ENCODE results near the gene BLOC1S1. TPM values are rescaled to one million over a fixed set of nuclear protein-coding genes. Genes with fewer than 3 reads are reported as not detected.
A peak's percentile ranks its signal among the peaks of the same experiment; 100 is the strongest.

BLOC1S1 gene
- total RNA-seq, 2 donors from 2014 or later, result 41.1 to 42.0 TPM

GRCh38 chr12:55698241-55698955 lies 17.4 kb upstream of the BLOC1S1 start:
- ATAC-seq (no peak), DNase-seq (no peak)
- H3K27ac Mint-ChIP-seq, result no peak overlapping the region
- no peak overlapping the region for H3K4me3 Mint-ChIP-seq
- peaks cover 14% of the 10 kb centered on the region for H3K27me3 Mint-ChIP-seq
- no peaks in the 10 kb centered on the region for H3K36me3 Mint-ChIP-seq (ENCODE audit: low read depth)
- H3K4me1 Mint-ChIP-seq, result peaks cover 4% of the 10 kb centered on the region
- no peaks in the 10 kb centered on the region for H3K9me3 ChIP-seq (ENCODE audit: control insufficient read depth, low read length, poor library complexity, severe bottlenecking)

- H3K36me3 Mint-ChIP-seq (ENCODE audit: low read depth), result no peaks in the 10 kb centered on the region
- peaks cover 4% of the 10 kb centered on the region for H3K4me1 Mint-ChIP-seq
- no peak overlapping the region for H3K27ac Mint-ChIP-seq
- peaks cover 14% of the 10 kb centered on the region for H3K27me3 Mint-ChIP-seq
- H3K9me3 ChIP-seq (ENCODE audit: control insufficient read depth, low read length, poor library complexity, severe bottlenecking), result no peaks in the 10 kb centered on the region
- H3K4me3 Mint-ChIP-seq, result no peak overlapping the region
- DNase-seq (no peak), ATAC-seq (no peak)
These were observed 16.9 kb upstream of the BLOC1S1 start for GRCh38 chr12:55698965-55699364.

GRCh38 chr12:55699471-55700055 lies 16.3 kb upstream of the BLOC1S1 start:
- Mint-ChIP-seq H3K4me3 (no peak overlapping the region), H3K27me3 (peaks cover 14% of the 10 kb centered on the region), H3K36me3 (ENCODE audit: low read depth) (no peaks in the 10 kb centered on the region), H3K27ac (no peak overlapping the region), H3K4me1 (peaks cover 4% of the 10 kb centered on the region)
- ATAC-seq, result no peak
- no peaks in the 10 kb centered on the region for H3K9me3 ChIP-seq (ENCODE audit: control insufficient read depth, low read length, poor library complexity, severe bottlenecking)
- no peak for DNase-seq

- Mint-ChIP-seq H3K27me3 (peaks cover 14% of the 10 kb centered on the region), H3K4me3 (no peak overlapping the region), H3K27ac (no peak overlapping the region), H3K4me1 (peaks cover 4% of the 10 kb centered on the region), H3K36me3 (ENCODE audit: low read depth) (no peaks in the 10 kb centered on the region)
- ATAC-seq, result no peak
- H3K9me3 ChIP-seq (ENCODE audit: control insufficient read depth, low read length, poor library complexity, severe bottlenecking), result no peaks in the 10 kb centered on the region
- DNase-seq, result no peak
These were observed 15.4 kb upstream of the BLOC1S1 start for GRCh38 chr12:55700255-55701018.

- ATAC-seq, result no peak
- H3K27ac Mint-ChIP-seq, result no peak overlapping the region
- no peak for DNase-seq
- H3K27me3 Mint-ChIP-seq, result peaks cover 11% of the 10 kb centered on the region
- no peak overlapping the region for H3K4me3 Mint-ChIP-seq
- no peaks in the 10 kb centered on the region for H3K9me3 ChIP-seq (ENCODE audit: control insufficient read depth, low read length, poor library complexity, severe bottlenecking)
- H3K4me1 Mint-ChIP-seq, result peaks cover 12% of the 10 kb centered on the region
- H3K36me3 Mint-ChIP-seq (ENCODE audit: low read depth), result no peaks in the 10 kb centered on the region
These were observed 13.0 kb upstream of the BLOC1S1 start for GRCh38 chr12:55702861-55703260.

DNA sequence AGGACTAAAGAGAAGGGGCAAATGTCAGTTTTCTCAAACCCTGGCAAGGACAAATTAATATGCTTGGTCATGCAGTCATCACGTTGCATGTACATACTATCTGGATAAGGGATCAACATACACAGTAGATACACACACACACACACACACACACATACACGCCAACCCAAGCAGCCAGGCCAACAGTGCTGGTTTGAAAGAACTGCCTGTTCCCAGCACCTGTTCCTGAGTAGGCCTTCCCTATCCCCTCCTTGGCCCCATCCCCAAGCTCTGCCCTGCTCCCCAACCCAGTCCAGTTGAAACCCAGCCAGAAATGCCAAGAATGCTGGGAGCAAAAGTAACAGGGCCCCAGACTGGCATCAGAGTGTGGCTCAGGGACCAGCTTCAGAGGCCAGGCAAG lies 12.6 kb upstream of the BLOC1S1 start:
- H3K4me1 Mint-ChIP-seq, result peaks cover 16% of the 10 kb centered on the region
- peaks cover 3% of the 10 kb centered on the region for H3K36me3 Mint-ChIP-seq (ENCODE audit: low read depth)
- peaks cover 13% of the 10 kb centered on the region for H3K27me3 Mint-ChIP-seq
- no peak for DNase-seq
- H3K9me3 ChIP-seq (ENCODE audit: control insufficient read depth, low read length, poor library complexity, severe bottlenecking), result no peaks in the 10 kb centered on the region
- ATAC-seq, result no peak
- H3K4me3 Mint-ChIP-seq, result no peak overlapping the region
- H3K27ac Mint-ChIP-seq, result no peak overlapping the region

- peaks cover 8% of the 10 kb centered on the region for H3K36me3 Mint-ChIP-seq (ENCODE audit: low read depth)
These were observed 11.7 kb upstream of the BLOC1S1 start for GRCh38 chr12:55703901-55704761.

GRCh38 chr12:55704824-55705718 lies 10.8 kb upstream of the BLOC1S1 start:
- no peak for DNase-seq
- Mint-ChIP-seq H3K4me3 (no peak overlapping the region), H3K27me3 (peaks cover 29% of the 10 kb centered on the region), H3K27ac (no peak overlapping the region), H3K36me3 (ENCODE audit: low read depth) (peaks cover 9% of the 10 kb centered on the region), H3K4me1 (peaks cover 26% of the 10 kb centered on the region)
- ATAC-seq, result no peak
- no peaks in the 10 kb centered on the region for H3K9me3 ChIP-seq (ENCODE audit: control insufficient read depth, low read length, poor library complexity, severe bottlenecking)

More at GRCh38 chr12:55703901-55704761, 11.7 kb upstream of the BLOC1S1 start:
- Mint-ChIP-seq H3K4me3 (no peak overlapping the region), H3K27ac (no peak overlapping the region), H3K27me3 (peaks cover 21% of the 10 kb centered on the region), H3K4me1 (peaks cover 24% of the 10 kb centered on the region)
- H3K9me3 ChIP-seq (ENCODE audit: control insufficient read depth, low read length, poor library complexity, severe bottlenecking), result no peaks in the 10 kb centered on the region
- DNase-seq (no peak), ATAC-seq (no peak)

DNA sequence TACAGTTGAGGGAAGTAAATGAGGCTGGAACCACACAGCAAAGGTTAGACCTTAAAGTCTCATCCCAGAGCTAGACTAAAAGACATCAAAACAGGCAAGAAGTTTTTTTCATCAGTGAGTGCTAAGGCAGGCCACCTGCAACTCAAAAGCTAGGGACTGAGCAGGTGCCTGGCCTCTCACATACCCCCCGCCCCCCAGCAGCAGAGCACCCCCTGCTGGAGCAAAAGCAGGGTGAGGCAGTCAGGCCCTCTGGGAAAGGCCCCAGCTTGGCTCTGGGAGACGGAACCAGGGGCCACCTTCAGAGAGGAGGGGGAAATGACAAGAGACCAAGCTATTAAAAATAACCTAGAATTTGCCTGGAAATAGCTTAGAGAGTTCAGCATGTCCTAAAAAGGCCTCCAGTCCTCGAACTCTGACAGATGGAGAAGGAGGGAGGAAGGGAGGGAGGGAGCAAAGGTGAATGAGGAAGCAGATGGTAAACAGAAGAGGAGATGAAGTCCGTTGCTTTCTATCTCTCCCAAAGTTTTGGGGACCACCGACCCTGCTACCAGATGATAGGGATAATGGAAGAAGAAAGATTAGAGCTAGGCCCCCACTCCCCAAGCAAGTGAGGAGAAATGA lies 10.0 kb upstream of the BLOC1S1 start:
- ATAC-seq, result peak; percentile 45
- Mint-ChIP-seq H3K27ac (no peak overlapping the region), H3K27me3 (peaks cover 29% of the 10 kb centered on the region), H3K36me3 (ENCODE audit: low read depth) (peaks cover 9% of the 10 kb centered on the region), H3K4me1 (peaks cover 25% of the 10 kb centered on the region), H3K4me3 (peak overlapping the region; percentile 39)
- no peak for DNase-seq
- H3K9me3 ChIP-seq (ENCODE audit: control insufficient read depth, low read length, poor library complexity, severe bottlenecking), result no peaks in the 10 kb centered on the region

DNA sequence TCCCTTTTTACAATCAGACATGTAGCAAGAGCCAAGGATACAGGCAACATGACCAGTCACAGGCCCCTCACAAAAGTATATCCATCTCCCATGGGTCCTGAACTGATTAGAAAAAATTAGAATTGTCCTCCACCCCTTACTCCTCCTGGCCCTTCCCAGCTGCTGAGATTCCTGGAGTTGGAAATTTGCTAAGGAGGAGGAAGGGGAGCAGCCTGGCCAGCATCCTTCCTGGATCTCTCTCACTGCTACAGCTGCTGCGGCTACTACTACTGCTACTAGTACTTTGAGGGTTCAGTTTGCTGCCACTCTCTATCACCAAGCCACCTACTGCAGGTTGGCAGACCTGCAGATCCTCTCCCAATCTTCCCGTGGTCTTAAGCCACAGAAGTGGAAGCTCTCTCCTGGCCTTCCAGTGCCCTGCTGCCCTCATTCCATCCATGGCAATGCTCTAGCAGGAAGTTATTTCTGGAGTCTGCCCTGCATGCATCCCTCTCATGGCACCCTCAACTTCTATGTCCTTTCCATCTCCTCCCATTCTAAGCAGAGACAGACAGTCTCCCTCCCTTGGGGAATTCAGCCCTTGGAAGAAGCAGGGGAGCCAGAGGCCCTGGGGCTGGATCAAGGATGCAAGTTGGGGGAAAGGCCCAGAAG lies 9.2 kb upstream of the BLOC1S1 start:
- H3K27ac Mint-ChIP-seq, result peak overlapping the region; percentile 27
- DNase-seq (no peak), ATAC-seq (no peak)
- peaks cover 9% of the 10 kb centered on the region for H3K36me3 Mint-ChIP-seq (ENCODE audit: low read depth)
- H3K4me1 Mint-ChIP-seq, result peaks cover 23% of the 10 kb centered on the region
- H3K27me3 Mint-ChIP-seq, result peaks cover 29% of the 10 kb centered on the region
- peak overlapping the region; percentile 92 for H3K4me3 Mint-ChIP-seq
- no peaks in the 10 kb centered on the region for H3K9me3 ChIP-seq (ENCODE audit: control insufficient read depth, low read length, poor library complexity, severe bottlenecking)

DNA sequence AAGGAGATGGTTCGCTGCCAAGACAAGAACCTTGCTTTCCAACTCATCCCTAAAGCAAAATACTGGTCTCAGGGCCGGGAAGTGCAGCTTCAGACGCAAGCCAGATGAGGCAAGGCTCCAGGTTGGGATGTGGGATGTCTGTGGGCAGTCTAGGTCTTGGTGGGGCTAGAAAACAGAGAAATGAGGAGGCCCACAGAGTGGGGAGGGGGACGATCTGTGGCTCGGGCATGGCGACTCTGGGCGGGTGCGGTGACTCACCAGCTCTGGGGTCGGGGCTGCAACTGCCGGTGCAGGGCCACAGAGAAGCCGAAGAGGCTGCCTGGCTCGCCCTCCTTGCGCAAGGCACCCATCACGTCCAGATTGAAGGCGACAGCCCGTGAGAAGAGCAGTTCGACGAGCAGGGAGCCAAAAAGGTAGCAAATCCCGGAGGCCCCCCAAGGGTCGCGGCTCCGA lies 8.6 kb upstream of the BLOC1S1 start:
- no peak for ATAC-seq
- peaks cover 29% of the 10 kb centered on the region for H3K27me3 Mint-ChIP-seq
- DNase-seq, result no peak
- H3K36me3 Mint-ChIP-seq (ENCODE audit: low read depth), result peaks cover 9% of the 10 kb centered on the region
- no peaks in the 10 kb centered on the region for H3K9me3 ChIP-seq (ENCODE audit: control insufficient read depth, low read length, poor library complexity, severe bottlenecking)
- peak overlapping the region; percentile 92 for H3K4me3 Mint-ChIP-seq
- peak overlapping the region; percentile 27 for H3K27ac Mint-ChIP-seq
- peaks cover 25% of the 10 kb centered on the region for H3K4me1 Mint-ChIP-seq

Measured in T-helper 17 cell (primary cell).